Tibial nerve (tissue), 4 donors: ENCODE results near the gene HOXB8.

Source experiments
- EP300 ChIP-seq, 2 donors: sonication (generic); formaldehyde crosslinking; IDR thresholded peaks; one replicate each; pipeline ENCODE4 v1.6.1; 2017; ENCODE audit warnings: antibody characterized with exemption in 2 of 2, mild to moderate bottlenecking in 1 of 2
- POLR2A ChIP-seq, 2 donors: fragments of 450-650 bp; IDR thresholded peaks; one replicate each; pipeline ENCODE4 v1.6.1; 2017; ENCODE audit warnings: antibody characterized with exemption in 2 of 2, mild to moderate bottlenecking in 2 of 2, moderate library complexity in 2 of 2
- TF ChIP-seq, protein P1 (sequence below), 5 experiments: fragments of 200-600 bp in 3 of 5; fragments of 450-650 bp in 2 of 5; sonication (generic) in 3 of 5; IDR thresholded peaks; one replicate each; pipeline ENCODE4 v1.5.1; 2016 to 2019; ENCODE audit warnings: antibody characterized with exemption in 5 of 5, mild to moderate bottlenecking in 3 of 5, moderate library complexity in 2 of 5

DNA sequence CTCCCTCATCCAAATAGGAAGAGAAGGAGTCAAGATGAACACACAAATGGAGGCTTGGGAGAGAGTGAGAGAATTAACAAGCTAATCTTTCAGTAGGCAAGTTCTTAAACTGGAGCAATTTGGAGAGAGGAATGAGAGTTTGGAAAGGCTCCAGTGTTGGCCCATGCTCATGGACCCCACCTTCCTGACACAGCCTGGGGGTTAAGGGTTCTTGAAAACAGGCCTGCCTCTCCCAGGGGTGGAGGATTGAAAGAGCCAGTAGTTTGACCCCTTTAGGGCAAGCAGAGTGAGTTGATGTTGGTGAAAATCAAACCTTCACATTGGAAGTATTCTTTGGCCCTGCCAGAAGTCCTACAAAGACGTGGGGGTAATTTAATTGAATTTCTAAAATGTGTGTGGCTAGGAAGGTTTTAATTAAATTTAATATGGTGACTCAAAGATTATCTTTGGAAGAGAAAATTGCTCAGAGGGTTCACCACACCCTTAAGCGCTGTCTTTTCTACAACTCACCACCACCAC lies 30.8 kb downstream of the HOXB8 start:
- TF ChIP-seq, protein P1, sequence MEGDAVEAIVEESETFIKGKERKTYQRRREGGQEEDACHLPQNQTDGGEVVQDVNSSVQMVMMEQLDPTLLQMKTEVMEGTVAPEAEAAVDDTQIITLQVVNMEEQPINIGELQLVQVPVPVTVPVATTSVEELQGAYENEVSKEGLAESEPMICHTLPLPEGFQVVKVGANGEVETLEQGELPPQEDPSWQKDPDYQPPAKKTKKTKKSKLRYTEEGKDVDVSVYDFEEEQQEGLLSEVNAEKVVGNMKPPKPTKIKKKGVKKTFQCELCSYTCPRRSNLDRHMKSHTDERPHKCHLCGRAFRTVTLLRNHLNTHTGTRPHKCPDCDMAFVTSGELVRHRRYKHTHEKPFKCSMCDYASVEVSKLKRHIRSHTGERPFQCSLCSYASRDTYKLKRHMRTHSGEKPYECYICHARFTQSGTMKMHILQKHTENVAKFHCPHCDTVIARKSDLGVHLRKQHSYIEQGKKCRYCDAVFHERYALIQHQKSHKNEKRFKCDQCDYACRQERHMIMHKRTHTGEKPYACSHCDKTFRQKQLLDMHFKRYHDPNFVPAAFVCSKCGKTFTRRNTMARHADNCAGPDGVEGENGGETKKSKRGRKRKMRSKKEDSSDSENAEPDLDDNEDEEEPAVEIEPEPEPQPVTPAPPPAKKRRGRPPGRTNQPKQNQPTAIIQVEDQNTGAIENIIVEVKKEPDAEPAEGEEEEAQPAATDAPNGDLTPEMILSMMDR (IDR thresholded peaks at IDR 0.05): no peak
- TF ChIP-seq POLR2A (IDR thresholded peaks at IDR 0.05) (no peak), EP300 (IDR thresholded peaks at IDR 0.05) (no peak)
